IPS DF 6.9 (cell line): ENCODE data around the gene SUPT5H.

Source experiments
- DNase-seq: peaks from one replicate; pipeline ENCODE4 v3.0.0-alpha.2; 2013; ENCODE audit warnings: low read depth, low spot score
- H3K27ac ChIP-seq: one replicate; pipeline ENCODE4 v1.5.1; 2013; ENCODE audit warnings: low read length, control low read depth
- H3K27me3 ChIP-seq: 2 replicates; pipeline ENCODE4 v1.6.1; 2013; ENCODE audit warnings: mild to moderate bottlenecking, low read length; ENCODE audit not compliant: control insufficient read depth, insufficient read depth
- H3K36me3 ChIP-seq: 2 replicates; pipeline ENCODE4 v1.6.1; 2013; ENCODE audit warnings: low read length; ENCODE audit not compliant: control insufficient read depth, insufficient read depth
- H3K4me1 ChIP-seq: 2 replicates; pipeline ENCODE4 v1.6.1; 2013; ENCODE audit warnings: low read length; ENCODE audit not compliant: control insufficient read depth, insufficient read depth
- H3K4me3 ChIP-seq: 2 replicates; pipeline ENCODE4 v1.5.1; 2013; ENCODE audit warnings: mild to moderate bottlenecking, low read length
- H3K9me3 ChIP-seq: 2 replicates; pipeline ENCODE4 v1.6.1; 2013; ENCODE audit warnings: low read length, inconsistent platforms; ENCODE audit not compliant: control insufficient read depth, insufficient read depth
- WGBS: extraction: QIAGEN DNeasy Blood & Tissue Kit; methylation state at CpG from one replicate; pipeline ENCODE4 v1.1.7; 2013; ENCODE audit warnings: mixed read lengths, missing lambda C conversion rate; ENCODE audit not compliant: insufficient read length, insufficient coverage; 5-methylcytosine and 5-hydroxymethylcytosine counted together

The SUPT5H gene

GRCh38 chr19:39410017-39410830 is 35.2 kb upstream of the SUPT5H start:
- Histone ChIP-seq H3K4me3 (peak overlapping the region; percentile 62), H3K27ac (no peak overlapping the region), H3K4me1 (peaks cover 16% of the 10 kb centered on the region), H3K9me3 (no peaks in the 10 kb centered on the region), H3K36me3 (no peaks in the 10 kb centered on the region), H3K27me3 (no peaks in the 10 kb centered on the region)
- 100% methylated on average over 1 of the region's 35 CpGs for WGBS
- DNase-seq, result no peak

- H3K4me3 ChIP-seq, result no peak overlapping the region
- no peak for DNase-seq
- no peak overlapping the region for H3K27ac ChIP-seq
- no peaks in the 10 kb centered on the region for H3K9me3 ChIP-seq
- H3K4me1 ChIP-seq, result peaks cover 15% of the 10 kb centered on the region
- no peaks in the 10 kb centered on the region for H3K27me3 ChIP-seq
- WGBS, result no CpG with 5 or more reads among the region's 1 CpG
- H3K36me3 ChIP-seq, result no peaks in the 10 kb centered on the region
Measured at GRCh38 chr19:39410831-39411080, 34.6 kb upstream of the SUPT5H start.

GRCh38 chr19:39411081-39411831 is 34.1 kb upstream of the SUPT5H start:
- WGBS, result 100% methylated on average over 1 of the region's 9 CpGs
- no peaks in the 10 kb centered on the region for H3K9me3 ChIP-seq
- DNase-seq, result no peak
- no peaks in the 10 kb centered on the region for H3K36me3 ChIP-seq
- peaks cover 15% of the 10 kb centered on the region for H3K4me1 ChIP-seq
- H3K4me3 ChIP-seq, result no peak overlapping the region
- H3K27ac ChIP-seq, result no peak overlapping the region
- H3K27me3 ChIP-seq, result no peaks in the 10 kb centered on the region

- H3K27ac ChIP-seq, result no peak overlapping the region
- H3K4me3 ChIP-seq, result peak overlapping the region; percentile 34; the same call in 1 of the 2 replicates
- peaks cover 2% of the 10 kb centered on the region; the same call in 1 of the 2 replicates for H3K36me3 ChIP-seq
- DNase-seq, result no peak
- no peaks in the 10 kb centered on the region for H3K27me3 ChIP-seq
- H3K9me3 ChIP-seq, result no peaks in the 10 kb centered on the region
- peaks cover 15% of the 10 kb centered on the region for H3K4me1 ChIP-seq
- WGBS, result no CpG with 5 or more reads among the region's 7 CpGs
Measured at GRCh38 chr19:39411832-39412099, 33.6 kb upstream of the SUPT5H start.

- peak; percentile 95 for DNase-seq
- H3K9me3 ChIP-seq, result no peaks in the 10 kb centered on the region
- peak within 1 kb of the TSS; percentile 62; the same call in 1 of the 2 replicates for H3K4me3 ChIP-seq
- peaks cover 15% of the 10 kb centered on the region for H3K4me1 ChIP-seq
- peaks cover 4% of the 10 kb centered on the region; the same call in 1 of the 2 replicates for H3K36me3 ChIP-seq
- H3K27ac ChIP-seq, result no peak within 1 kb of the TSS
- no CpG with 5 or more reads among the region's 60 CpGs for WGBS
- no peaks in the 10 kb centered on the region for H3K27me3 ChIP-seq
Measured at GRCh38 chr19:39412100-39412866, 33.1 kb upstream of the SUPT5H start, which contains the start of gene PLEKHG2. TSS of gene PLEKHG2 (plus strand) at chr19:39412669. CDS start at chr19:39414087, 1,418 bp downstream.

- WGBS, result no CpG with 5 or more reads among the region's 24 CpGs
- peaks cover 6% of the 10 kb centered on the region; the same call in 1 of the 2 replicates for H3K36me3 ChIP-seq
- H3K27me3 ChIP-seq, result no peaks in the 10 kb centered on the region
- DNase-seq, result no peak
- H3K4me3 ChIP-seq, result peak overlapping the region; percentile 62; the same call in 1 of the 2 replicates
- H3K9me3 ChIP-seq, result no peaks in the 10 kb centered on the region
- H3K27ac ChIP-seq, result no peak overlapping the region
- H3K4me1 ChIP-seq, result peaks cover 14% of the 10 kb centered on the region
Measured at GRCh38 chr19:39412867-39413271, 32.5 kb upstream of the SUPT5H start.

- no peak for DNase-seq
- whole genome bisulfite sequencing, result no CpG with 5 or more reads among the region's 54 CpGs
- peak overlapping the region; percentile 62; the same call in 1 of the 2 replicates for H3K4me3 ChIP-seq
Measured at GRCh38 chr19:39413272-39413910, 32.0 kb upstream of the SUPT5H start.

GRCh38 chr19:39413911-39414608 is 31.3 kb upstream of the SUPT5H start:
- Histone ChIP-seq H3K36me3 (peaks cover 13% of the 10 kb centered on the region), H3K27ac (no peak overlapping the region), H3K27me3 (no peaks in the 10 kb centered on the region), H3K4me3 (peak overlapping the region; percentile 62; the same call in 1 of the 2 replicates), H3K9me3 (no peaks in the 10 kb centered on the region), H3K4me1 (peaks cover 8% of the 10 kb centered on the region)
- no CpG with 5 or more reads among the region's 18 CpGs for WGBS
- DNase-seq, result no peak

More at GRCh38 chr19:39413272-39413910, 32.0 kb upstream of the SUPT5H start:
- Histone ChIP-seq H3K36me3 (peaks cover 7% of the 10 kb centered on the region; the same call in 1 of the 2 replicates), H3K4me1 (peaks cover 11% of the 10 kb centered on the region), H3K9me3 (no peaks in the 10 kb centered on the region), H3K27ac (no peak overlapping the region), H3K27me3 (no peaks in the 10 kb centered on the region)

- Histone ChIP-seq H3K36me3 (peaks cover 14% of the 10 kb centered on the region), H3K4me3 (no peak overlapping the region), H3K27me3 (no peaks in the 10 kb centered on the region), H3K27ac (no peak overlapping the region), H3K9me3 (no peaks in the 10 kb centered on the region), H3K4me1 (peaks cover 8% of the 10 kb centered on the region)
- no CpG with 5 or more reads among the region's 35 CpGs for WGBS
- DNase-seq, result no peak
Measured at GRCh38 chr19:39415111-39416046, 30.0 kb upstream of the SUPT5H start.
